CD4-positive, alpha-beta T cell (primary cell): ENCODE results near the gene WFDC10A. TPM values are rescaled to one million over a fixed set of nuclear protein-coding genes. Genes with fewer than 3 reads are reported as not detected.

Source experiments
- ATAC-seq: fragments of 200-7000 bp; cut with Tn5 transposase; one replicate; pipeline ENCODE4 v1.10.0; 2022; ENCODE audit warnings: mild to moderate bottlenecking; ENCODE audit not compliant: poor library complexity
- CTCF ChIA-PET: fragments of 350-600 bp; sonication (Branson Sonifier 250); formaldehyde crosslinking; loops from one replicate; lab custom pipeline; 2021; ENCODE audit warnings: antibody characterized with exemption, inconsistent platforms; lab: Charles Lee
- POLR2A ChIA-PET: fragments of 350-600 bp; sonication (Branson Sonifier 250); formaldehyde crosslinking; loops from one replicate; lab custom pipeline; 2021; ENCODE audit warnings: antibody characterized with exemption, inconsistent platforms; lab: Charles Lee
- DNase-seq, 14 experiments: peaks; one replicate each; pipeline ENCODE4 v3.0.0-alpha.2; 2013 to 2020; ENCODE audit warnings: mixed read lengths in 2 of 14
- H3K27ac ChIP-seq, 2 donors: one replicate each; pipeline versions ENCODE4 v1.5.1 to v1.7.0; 2013; ENCODE audit warnings: low read length in 2 of 2, low read depth in 1 of 2, mild to moderate bottlenecking in 1 of 2
- H3K27me3 ChIP-seq, 2 experiments: 1 replicate in 1 of 2; 2 replicates in 1 of 2; pipeline versions ENCODE4 v1.6.1 to v1.7.0; 2013; ENCODE audit warnings: low read length in 2 of 2, control low read depth in 1 of 2, mild to moderate bottlenecking in 1 of 2, moderate library complexity in 1 of 2; ENCODE audit not compliant: insufficient read depth in 2 of 2, control insufficient read depth in 1 of 2
- H3K36me3 ChIP-seq: one replicate; pipeline ENCODE4 v1.6.1; 2013; ENCODE audit warnings: low read length, control low read depth; ENCODE audit not compliant: insufficient read depth
- H3K4me1 ChIP-seq: one replicate; pipeline ENCODE4 v1.6.1; 2013; ENCODE audit warnings: low read length, control low read depth; ENCODE audit not compliant: insufficient read depth
- H3K4me3 ChIP-seq: one replicate; pipeline ENCODE4 v1.5.1; 2013; ENCODE audit warnings: mild to moderate bottlenecking, low read length, moderate library complexity
- H3K9me3 ChIP-seq, 2 experiments: 1 replicate in 1 of 2; 2 replicates in 1 of 2; pipeline versions ENCODE4 v1.6.1 to v1.7.0; 2013; ENCODE audit warnings: low read length in 2 of 2, mild to moderate bottlenecking in 2 of 2, control low read depth in 1 of 2, moderate library complexity in 1 of 2; ENCODE audit not compliant: control insufficient read depth in 1 of 2, insufficient read depth in 1 of 2
- H3K27ac Mint-ChIP-seq: one replicate; pipeline ENCODE4 v1.8.0; 2020; ENCODE audit warnings: mixed read lengths
- H3K27me3 Mint-ChIP-seq: one replicate; pipeline ENCODE4 v1.8.0; 2021; ENCODE audit warnings: mixed read lengths
- H3K36me3 Mint-ChIP-seq: one replicate; pipeline ENCODE4 v1.8.0; 2021; ENCODE audit warnings: low read depth, mixed read lengths
- H3K4me1 Mint-ChIP-seq: one replicate; pipeline ENCODE4 v1.8.0; 2021; ENCODE audit warnings: low read depth, mixed read lengths
- H3K4me3 Mint-ChIP-seq: one replicate; pipeline ENCODE4 v1.8.0; 2020; ENCODE audit warnings: mild to moderate bottlenecking, mixed read lengths
- H3K9me3 Mint-ChIP-seq: one replicate; pipeline ENCODE4 v1.8.0; 2020; ENCODE audit warnings: mixed read lengths
- intact Hi-C, 2 experiments: fragments of 100-400 bp; cut with DNase I in 1 of 2; cut with micrococcal nuclease in 1 of 2; formaldehyde crosslinking; loops; one replicate each; pipeline versions ENCODE4 v1.15.1 to v1.9.0; 2023 to 2025; cut with DNase I, micrococcal nuclease
- total RNA-seq, 174 experiments: library from RNA in 2 of 174; stranded (reverse) in 2 of 174; gene quantifications; one replicate each; pipeline ENCODE4 v1.2.3 and lab custom pipeline; 2021 to 2026
- TF ChIP-seq, protein P1 (sequence below): fragments of 200-600 bp; IDR thresholded peaks from one replicate; pipeline ENCODE4 v1.8.0; 2022; ENCODE audit warnings: antibody characterized with exemption, mild to moderate bottlenecking

Gene WFDC10A
- total RNA-seq, 2 experiments from 2014 or later: not detected

- Mint-ChIP-seq H3K27me3 (peaks cover 57% of the 10 kb centered on the region), H3K4me3 (no peak overlapping the region), H3K9me3 (no peaks in the 10 kb centered on the region), H3K4me1 (no peaks in the 10 kb centered on the region), H3K27ac (no peak overlapping the region), H3K36me3 (no peaks in the 10 kb centered on the region)
- ChIA-PET POLR2A (no interaction called here), CTCF (no interaction called here)
- no peak overlapping the region for H3K27ac ChIP-seq
- no peaks in the 10 kb centered on the region for H3K9me3 ChIP-seq
- DNase-seq: no peak
- no peaks in the 10 kb centered on the region for H3K4me1 ChIP-seq
- H3K4me3 ChIP-seq: no peak overlapping the region
- ATAC-seq: no peak
- TF ChIP-seq, protein P1, sequence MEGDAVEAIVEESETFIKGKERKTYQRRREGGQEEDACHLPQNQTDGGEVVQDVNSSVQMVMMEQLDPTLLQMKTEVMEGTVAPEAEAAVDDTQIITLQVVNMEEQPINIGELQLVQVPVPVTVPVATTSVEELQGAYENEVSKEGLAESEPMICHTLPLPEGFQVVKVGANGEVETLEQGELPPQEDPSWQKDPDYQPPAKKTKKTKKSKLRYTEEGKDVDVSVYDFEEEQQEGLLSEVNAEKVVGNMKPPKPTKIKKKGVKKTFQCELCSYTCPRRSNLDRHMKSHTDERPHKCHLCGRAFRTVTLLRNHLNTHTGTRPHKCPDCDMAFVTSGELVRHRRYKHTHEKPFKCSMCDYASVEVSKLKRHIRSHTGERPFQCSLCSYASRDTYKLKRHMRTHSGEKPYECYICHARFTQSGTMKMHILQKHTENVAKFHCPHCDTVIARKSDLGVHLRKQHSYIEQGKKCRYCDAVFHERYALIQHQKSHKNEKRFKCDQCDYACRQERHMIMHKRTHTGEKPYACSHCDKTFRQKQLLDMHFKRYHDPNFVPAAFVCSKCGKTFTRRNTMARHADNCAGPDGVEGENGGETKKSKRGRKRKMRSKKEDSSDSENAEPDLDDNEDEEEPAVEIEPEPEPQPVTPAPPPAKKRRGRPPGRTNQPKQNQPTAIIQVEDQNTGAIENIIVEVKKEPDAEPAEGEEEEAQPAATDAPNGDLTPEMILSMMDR: no peak
- H3K36me3 ChIP-seq: no peaks in the 10 kb centered on the region
- peaks cover 7 to 20% of the 10 kb centered on the region in 2 experiments for H3K27me3 ChIP-seq
- intact Hi-C loops: loop anchor here in 1 of 2 experiments (2.0 kb wide), 1 partner anchor 177 kb away; no protein-coding TSS in a partner anchor
Measured at GRCh38 chr20:45593498-45593897, 36.0 kb upstream of the WFDC10A start.

DNA sequence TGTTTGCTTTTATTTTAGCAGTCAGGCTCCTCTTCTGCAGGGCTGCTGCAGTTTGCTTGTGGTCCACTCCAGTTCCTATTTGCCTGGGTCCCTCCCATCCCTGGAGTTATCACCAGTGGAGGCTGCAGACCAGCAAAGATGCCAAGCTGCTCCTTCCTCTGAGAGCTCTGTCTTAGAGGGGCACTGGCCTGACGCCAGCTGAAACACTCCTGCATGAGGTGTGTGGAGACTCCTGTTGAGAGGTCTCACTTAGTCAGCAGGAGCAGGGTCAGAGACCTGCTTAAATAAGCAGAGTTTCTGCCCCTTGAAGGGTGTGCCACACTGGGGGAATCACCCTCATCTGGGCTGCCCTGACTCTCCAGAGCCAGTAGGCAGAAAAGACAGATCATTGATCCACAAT lies 34.3 kb upstream of the WFDC10A start:
- ChIA-PET POLR2A (no interaction called here), CTCF (no interaction called here)
- ATAC-seq: no peak

DNA sequence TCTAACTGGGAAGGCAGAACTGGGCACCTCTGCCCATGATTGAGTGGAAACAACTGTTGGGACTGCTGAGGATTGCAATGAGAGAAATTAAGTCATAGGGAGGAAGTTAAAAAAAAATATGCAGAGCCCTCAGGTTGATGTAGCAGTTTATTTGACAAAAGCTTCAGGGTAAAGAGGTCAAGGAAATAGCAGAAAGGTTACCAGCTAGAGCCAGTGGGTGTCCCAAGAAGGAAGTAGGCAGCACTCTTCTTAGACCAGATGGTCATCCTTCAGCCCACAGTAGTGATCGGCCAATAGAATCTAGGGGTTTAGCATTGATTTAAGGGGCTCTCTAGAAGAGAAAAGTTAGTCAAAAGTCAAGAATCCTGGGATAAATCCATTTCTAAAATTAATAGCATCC lies 21.7 kb upstream of the WFDC10A start:
- H3K4me1 Mint-ChIP-seq: peaks cover 6% of the 10 kb centered on the region
- peaks cover 46% of the 10 kb centered on the region for H3K27me3 Mint-ChIP-seq
- Histone ChIP-seq H3K9me3 (peaks cover 8 to 12% of the 10 kb centered on the region in 2 experiments), H3K36me3 (no peaks in the 10 kb centered on the region), H3K4me3 (no peak overlapping the region), H3K27me3 (no peaks in the 10 kb centered on the region), H3K27ac (no peak overlapping the region), H3K4me1 (no peaks in the 10 kb centered on the region)
- H3K9me3 Mint-ChIP-seq: peaks cover 5% of the 10 kb centered on the region
- TF ChIP-seq, protein P1: no peak
- DNase-seq (no peak), ATAC-seq (no peak)
- H3K4me3 Mint-ChIP-seq: no peak overlapping the region
- ChIA-PET CTCF (no interaction called here), POLR2A (no interaction called here)
- intact Hi-C loops: no loop called here
- no peak overlapping the region for H3K27ac Mint-ChIP-seq
- H3K36me3 Mint-ChIP-seq: no peaks in the 10 kb centered on the region

More for the DNA sequence above, 34.3 kb upstream of the WFDC10A start:
- H3K9me3 ChIP-seq: no peaks in the 10 kb centered on the region
- Mint-ChIP-seq H3K4me3 (no peak overlapping the region), H3K27ac (no peak overlapping the region), H3K27me3 (peaks cover 62% of the 10 kb centered on the region), H3K36me3 (no peaks in the 10 kb centered on the region), H3K4me1 (no peaks in the 10 kb centered on the region), H3K9me3 (no peaks in the 10 kb centered on the region)
- TF ChIP-seq, protein P1: no peak
- intact Hi-C loops: no loop called here
- no peaks in the 10 kb centered on the region for H3K36me3 ChIP-seq
- H3K4me3 ChIP-seq: no peak overlapping the region
- H3K27me3 ChIP-seq: peaks cover 8 to 23% of the 10 kb centered on the region in 2 experiments
- no peak for DNase-seq
- no peaks in the 10 kb centered on the region for H3K4me1 ChIP-seq
- H3K27ac ChIP-seq: no peak overlapping the region
